Panc1 (cell line): ENCODE measurements around the gene REPIN1. TPM values are rescaled to one million over a fixed set of nuclear protein-coding genes. Genes with fewer than 3 reads are reported as not detected.

Experiments used
- ATAC-seq: fragments of 200-7000 bp; cut with Tn5 transposase; 2 replicates; pipeline ENCODE4 v1.9.1; 2020; ENCODE audit warnings: mild to moderate bottlenecking, moderate library complexity
- BruUV-seq: library from RNA; stranded (reverse); fragments of 400-500 nt; replicated peaks from 2 replicates; lab custom pipeline; 2021; lab: Mats Ljungman, UMichigan
- CTCF ChIA-PET: fragments of 300-600 bp; sonication (Branson Sonifier 250); formaldehyde crosslinking; loops from one replicate; lab custom pipeline; 2022; ENCODE audit warnings: antibody characterized with exemption; lab: Charles Lee
- POLR2A ChIA-PET: fragments of 300-600 bp; sonication (Branson Sonifier 250); formaldehyde crosslinking; loops from one replicate; lab custom pipeline; 2022; ENCODE audit warnings: antibody characterized with exemption; lab: Charles Lee
- DNase-seq: peaks from one replicate; pipeline ENCODE4 v3.0.0-alpha.2; 2010; ENCODE audit warnings: low read depth, low spot score
- H3K27ac ChIP-seq: 2 replicates; pipeline ENCODE4 v1.5.1; 2011; ENCODE audit warnings: mild to moderate bottlenecking, low read length, inconsistent platforms
- H3K27me3 ChIP-seq: fragments of 200-500 bp; sonication (Bioruptor generic); 2 replicates; pipeline ENCODE4 v1.6.0; 2014; ENCODE audit warnings: low read length, inconsistent platforms; ENCODE audit not compliant: control insufficient read depth, insufficient read depth
- H3K36me3 ChIP-seq: fragments of 200-500 bp; sonication (Bioruptor generic); 2 replicates; pipeline ENCODE4 v1.5.1; 2014; ENCODE audit warnings: inconsistent platforms, mild to moderate bottlenecking, low read length, moderate library complexity; ENCODE audit not compliant: control insufficient read depth, insufficient read depth
- H3K4me1 ChIP-seq: 2 replicates; pipeline ENCODE4 v1.5.1; 2011; ENCODE audit warnings: inconsistent platforms, mild to moderate bottlenecking, low read length, moderate library complexity; ENCODE audit not compliant: control insufficient read depth, insufficient read depth
- H3K4me3 ChIP-seq, 2 experiments: 2 replicates each; pipeline ENCODE4 v1.5.1; 2011 to 2012; ENCODE audit warnings: low read depth in 2 of 2, low read length in 2 of 2, mild to moderate bottlenecking in 2 of 2, inconsistent platforms in 1 of 2, moderate library complexity in 1 of 2
- H3K9me3 ChIP-seq: fragments of 200-500 bp; sonication (Bioruptor generic); 2 replicates; pipeline ENCODE4 v1.5.1; 2014; ENCODE audit warnings: low read depth, mild to moderate bottlenecking, inconsistent platforms, low read length, moderate library complexity; ENCODE audit not compliant: control insufficient read depth, insufficient read depth
- POLR2AphosphoS5 ChIP-seq: IDR thresholded peaks from 2 replicates; pipeline ENCODE4 v1.6.1; 2012; ENCODE audit warnings: mild to moderate bottlenecking, low read depth, low read length, moderate library complexity
- SIN3A ChIP-seq: IDR thresholded peaks from 2 replicates; pipeline ENCODE4 v1.6.1; 2012; ENCODE audit warnings: low read depth, mild to moderate bottlenecking, low read length, moderate library complexity, borderline replicate concordance; ENCODE audit not compliant: insufficient read depth
- TCF7L2 ChIP-seq: IDR thresholded peaks from 2 replicates; pipeline ENCODE4 v1.6.1; 2011; ENCODE audit warnings: mild to moderate bottlenecking, low read depth, low read length, inconsistent platforms
- in situ Hi-C: cut with HindIII; loops from 2 replicates; pipeline ENCODE4 v1.10.0; 2016; ENCODE audit warnings: low sequenced_read_pairs, low pct_unique_long_range_greater_than_20kb
- intact Hi-C: fragments of 100-400 bp; cut with micrococcal nuclease; formaldehyde crosslinking; loops from one replicate; pipeline ENCODE4 v1.10.0; 2022; ENCODE audit not compliant: unreplicated experiment
- total RNA-seq: library from RNA; stranded (reverse); gene quantifications from one replicate; pipeline ENCODE4 v1.2.1, GENCODE V29; 2021; ENCODE audit not compliant: unreplicated experiment
- TF ChIP-seq, protein P1 (sequence below): fragments of 450-650 bp; IDR thresholded peaks from 2 replicates; pipeline ENCODE4 v1.5.1; 2017; ENCODE audit warnings: mild to moderate bottlenecking
- TF ChIP-seq, protein P2 (sequence below), 2 experiments: IDR thresholded peaks; 2 replicates each; pipeline ENCODE4 v1.6.1; 2011 to 2012; ENCODE audit warnings: low read depth in 2 of 2, control low read depth in 1 of 2, low read length in 1 of 2, mild to moderate bottlenecking in 1 of 2, moderate library complexity in 1 of 2; ENCODE audit not compliant: insufficient read depth in 1 of 2

The REPIN1 gene
- total RNA-seq, 1 experiment from 2014 or later, result 209 TPM

DNA sequence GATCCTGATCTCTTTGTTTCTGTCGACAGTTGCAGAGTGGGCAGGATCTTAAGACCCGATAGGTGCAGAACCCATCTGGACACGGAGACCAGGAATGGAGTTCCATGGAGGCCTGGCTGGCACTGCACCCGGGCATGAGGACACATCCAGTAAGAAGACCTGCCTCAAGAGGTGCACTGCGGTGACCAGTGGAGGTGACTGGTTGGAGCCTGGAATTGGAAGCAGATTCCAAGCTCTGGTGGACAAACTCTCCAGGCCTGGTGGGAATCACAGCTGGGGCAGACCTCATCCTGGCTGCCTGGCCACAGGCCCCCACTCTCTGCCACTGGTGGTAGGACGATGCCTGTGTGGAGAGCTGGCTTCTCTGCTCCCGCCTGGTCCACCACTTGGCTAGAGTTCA is 41.5 kb downstream of the REPIN1 start:
- intact Hi-C loops, result no loop called here
- Histone ChIP-seq H3K27ac (no peak overlapping the region), H3K9me3 (no peaks in the 10 kb centered on the region), H3K27me3 (no peaks in the 10 kb centered on the region), H3K36me3 (no peaks in the 10 kb centered on the region), H3K4me1 (peaks cover 12% of the 10 kb centered on the region), H3K4me3 (no peak overlapping the region)
- ChIA-PET POLR2A (no interaction called here), CTCF (no interaction called here)
- no peak for DNase-seq
- TF ChIP-seq POLR2AphosphoS5, result no peak
- TF ChIP-seq, protein P1, sequence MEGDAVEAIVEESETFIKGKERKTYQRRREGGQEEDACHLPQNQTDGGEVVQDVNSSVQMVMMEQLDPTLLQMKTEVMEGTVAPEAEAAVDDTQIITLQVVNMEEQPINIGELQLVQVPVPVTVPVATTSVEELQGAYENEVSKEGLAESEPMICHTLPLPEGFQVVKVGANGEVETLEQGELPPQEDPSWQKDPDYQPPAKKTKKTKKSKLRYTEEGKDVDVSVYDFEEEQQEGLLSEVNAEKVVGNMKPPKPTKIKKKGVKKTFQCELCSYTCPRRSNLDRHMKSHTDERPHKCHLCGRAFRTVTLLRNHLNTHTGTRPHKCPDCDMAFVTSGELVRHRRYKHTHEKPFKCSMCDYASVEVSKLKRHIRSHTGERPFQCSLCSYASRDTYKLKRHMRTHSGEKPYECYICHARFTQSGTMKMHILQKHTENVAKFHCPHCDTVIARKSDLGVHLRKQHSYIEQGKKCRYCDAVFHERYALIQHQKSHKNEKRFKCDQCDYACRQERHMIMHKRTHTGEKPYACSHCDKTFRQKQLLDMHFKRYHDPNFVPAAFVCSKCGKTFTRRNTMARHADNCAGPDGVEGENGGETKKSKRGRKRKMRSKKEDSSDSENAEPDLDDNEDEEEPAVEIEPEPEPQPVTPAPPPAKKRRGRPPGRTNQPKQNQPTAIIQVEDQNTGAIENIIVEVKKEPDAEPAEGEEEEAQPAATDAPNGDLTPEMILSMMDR, result no peak
- TF ChIP-seq TCF7L2, result no peak
- TF ChIP-seq, protein P2, sequence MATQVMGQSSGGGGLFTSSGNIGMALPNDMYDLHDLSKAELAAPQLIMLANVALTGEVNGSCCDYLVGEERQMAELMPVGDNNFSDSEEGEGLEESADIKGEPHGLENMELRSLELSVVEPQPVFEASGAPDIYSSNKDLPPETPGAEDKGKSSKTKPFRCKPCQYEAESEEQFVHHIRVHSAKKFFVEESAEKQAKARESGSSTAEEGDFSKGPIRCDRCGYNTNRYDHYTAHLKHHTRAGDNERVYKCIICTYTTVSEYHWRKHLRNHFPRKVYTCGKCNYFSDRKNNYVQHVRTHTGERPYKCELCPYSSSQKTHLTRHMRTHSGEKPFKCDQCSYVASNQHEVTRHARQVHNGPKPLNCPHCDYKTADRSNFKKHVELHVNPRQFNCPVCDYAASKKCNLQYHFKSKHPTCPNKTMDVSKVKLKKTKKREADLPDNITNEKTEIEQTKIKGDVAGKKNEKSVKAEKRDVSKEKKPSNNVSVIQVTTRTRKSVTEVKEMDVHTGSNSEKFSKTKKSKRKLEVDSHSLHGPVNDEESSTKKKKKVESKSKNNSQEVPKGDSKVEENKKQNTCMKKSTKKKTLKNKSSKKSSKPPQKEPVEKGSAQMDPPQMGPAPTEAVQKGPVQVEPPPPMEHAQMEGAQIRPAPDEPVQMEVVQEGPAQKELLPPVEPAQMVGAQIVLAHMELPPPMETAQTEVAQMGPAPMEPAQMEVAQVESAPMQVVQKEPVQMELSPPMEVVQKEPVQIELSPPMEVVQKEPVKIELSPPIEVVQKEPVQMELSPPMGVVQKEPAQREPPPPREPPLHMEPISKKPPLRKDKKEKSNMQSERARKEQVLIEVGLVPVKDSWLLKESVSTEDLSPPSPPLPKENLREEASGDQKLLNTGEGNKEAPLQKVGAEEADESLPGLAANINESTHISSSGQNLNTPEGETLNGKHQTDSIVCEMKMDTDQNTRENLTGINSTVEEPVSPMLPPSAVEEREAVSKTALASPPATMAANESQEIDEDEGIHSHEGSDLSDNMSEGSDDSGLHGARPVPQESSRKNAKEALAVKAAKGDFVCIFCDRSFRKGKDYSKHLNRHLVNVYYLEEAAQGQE (IDR thresholded peaks at IDR 0.05; ENCODE audit: insufficient read depth in 1 of 2, low read depth in 2 of 2, low read length in 1 of 2), result no peak
- no peak for TF ChIP-seq SIN3A
- no peak for ATAC-seq
- in situ Hi-C loops, result no loop called here
- BruUV-seq, result no TSS peak

DNA sequence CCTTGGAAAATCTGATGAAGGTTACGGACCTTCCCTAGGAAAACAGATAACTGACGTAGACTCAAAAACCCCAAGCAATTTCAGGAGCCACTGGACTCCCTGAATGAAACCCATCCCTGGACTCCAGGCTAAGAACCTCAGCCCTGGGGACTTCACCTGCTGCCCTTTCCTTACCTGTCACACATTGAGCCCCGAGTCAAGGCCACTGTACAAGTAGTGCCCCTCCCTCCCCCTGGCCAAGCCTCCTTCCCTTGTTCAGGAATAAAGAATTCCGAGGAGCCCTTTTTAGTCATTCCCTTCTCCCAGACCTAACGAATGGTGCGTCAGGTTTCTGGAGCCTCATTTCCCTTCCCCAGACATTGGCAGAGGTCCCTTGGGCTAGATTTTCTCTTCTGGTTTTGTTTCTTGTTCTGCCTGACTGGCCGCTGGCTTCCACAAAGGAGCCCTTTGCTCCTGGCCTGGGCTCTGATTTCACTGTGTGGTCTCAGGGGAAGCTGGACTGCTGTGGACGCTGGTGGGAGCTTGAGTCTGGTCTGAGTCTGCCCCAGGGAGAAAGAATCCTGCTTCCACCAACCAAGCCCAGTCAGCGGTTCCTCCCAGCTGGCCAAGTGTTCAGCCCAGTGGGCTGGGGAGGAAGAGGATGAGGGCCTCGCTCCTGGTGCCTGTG is 42.2 kb downstream of the REPIN1 start:
- Histone ChIP-seq H3K27ac (no peak overlapping the region), H3K4me3 (no peak overlapping the region), H3K9me3 (no peaks in the 10 kb centered on the region), H3K36me3 (no peaks in the 10 kb centered on the region), H3K4me1 (peaks cover 12% of the 10 kb centered on the region), H3K27me3 (no peaks in the 10 kb centered on the region)
- TF ChIP-seq, protein P2 (IDR thresholded peaks at IDR 0.05; ENCODE audit: insufficient read depth in 1 of 2, low read depth in 2 of 2, low read length in 1 of 2), result no peak
- TF ChIP-seq, protein P1, result no peak
- TF ChIP-seq TCF7L2 (no peak), POLR2AphosphoS5 (no peak), SIN3A (no peak)
- in situ Hi-C loops (no loop called here), intact Hi-C loops (no loop called here)
- DNase-seq, result no peak
- BruUV-seq, result no TSS peak
- ChIA-PET POLR2A (no interaction called here), CTCF (no interaction called here)
- ATAC-seq, result no peak
